Progenitor cell of endocrine pancreas (in vitro differentiated cells): Measurements from ENCODE around the gene CCL3. TPM values are rescaled to one million over a fixed set of nuclear protein-coding genes. Genes with fewer than 3 reads are reported as not detected.
"Not testable (repeated sequence)": the region's sequence is repeated elsewhere in the genome, so short reads cannot be mapped to it uniquely, and the experiment has no call there.

Experiments used
- DNase-seq: peaks from one replicate; pipeline ENCODE4 v3.0.0; 2021; ENCODE audit warnings: low spot score; ENCODE audit not compliant: unreplicated experiment
- H3K27ac Mint-ChIP-seq: 2 replicates; pipeline ENCODE4 v1.8.0; 2021; ENCODE audit warnings: mild to moderate bottlenecking, moderate library complexity, mixed read lengths
- H3K27me3 Mint-ChIP-seq: 2 replicates; pipeline ENCODE4 v1.8.0; 2021; ENCODE audit warnings: mixed read lengths
- H3K36me3 Mint-ChIP-seq: 2 replicates; pipeline ENCODE4 v1.8.0; 2022; ENCODE audit warnings: mixed read lengths; ENCODE audit not compliant: insufficient read depth
- H3K4me1 Mint-ChIP-seq: 2 replicates; pipeline ENCODE4 v1.8.0; 2021; ENCODE audit warnings: low read depth, mixed read lengths
- H3K4me3 Mint-ChIP-seq: 2 replicates; pipeline ENCODE4 v1.8.0; 2021; ENCODE audit warnings: low read depth, mild to moderate bottlenecking, moderate library complexity, mixed read lengths
- H3K9me3 Mint-ChIP-seq: 2 replicates; pipeline ENCODE4 v1.8.0; 2021; ENCODE audit warnings: low read depth, mixed read lengths
- CTCF ChIP-seq: fragments of 200-600 bp; sonication (generic); IDR thresholded peaks from one replicate; pipeline ENCODE4 v1.5.0; 2021; ENCODE audit warnings: antibody characterized with exemption, mild to moderate bottlenecking; ENCODE audit not compliant: unreplicated experiment
- total RNA-seq: library from RNA; stranded (reverse); gene quantifications from 2 replicates; pipeline ENCODE4 v1.2.1, GENCODE V29; 2021

The CCL3 gene
- total RNA-seq, 1 donor from 2014 or later = not detected

GRCh38 chr17:36120221-36120620, 30.3 kb upstream of the CCL3 start:
- Mint-ChIP-seq H3K4me1 (peaks cover 3% of the 10 kb centered on the region), H3K27ac (no peak overlapping the region), H3K27me3 (no peaks in the 10 kb centered on the region), H3K4me3 (no peak overlapping the region), H3K9me3 (no peaks in the 10 kb centered on the region), H3K36me3 (no peaks in the 10 kb centered on the region)
- TF ChIP-seq CTCF = no peak
- no peak for DNase-seq

- no peak overlapping the region for H3K27ac Mint-ChIP-seq
- DNase-seq = no peak
- no peak overlapping the region for H3K4me3 Mint-ChIP-seq
- peaks cover 3% of the 10 kb centered on the region for H3K4me1 Mint-ChIP-seq
- no peaks in the 10 kb centered on the region for H3K27me3 Mint-ChIP-seq
- H3K36me3 Mint-ChIP-seq = no peaks in the 10 kb centered on the region
- H3K9me3 Mint-ChIP-seq = no peaks in the 10 kb centered on the region
- no peak for TF ChIP-seq CTCF
Measured at GRCh38 chr17:36118477-36119353, 28.8 kb upstream of the CCL3 start.

- Mint-ChIP-seq H3K27ac (no peak overlapping the region), H3K4me1 (peaks cover 3% of the 10 kb centered on the region), H3K27me3 (no peaks in the 10 kb centered on the region), H3K36me3 (no peaks in the 10 kb centered on the region), H3K4me3 (no peak overlapping the region), H3K9me3 (peaks cover under 1% of the 10 kb centered on the region)
- DNase-seq = no peak
- TF ChIP-seq CTCF = no peak
Measured at GRCh38 chr17:36117505-36118382, 27.8 kb upstream of the CCL3 start.

GRCh38 chr17:36115649-36115977, 25.7 kb upstream of the CCL3 start:
- H3K27ac Mint-ChIP-seq = not testable (repeated sequence)

GRCh38 chr17:36114971-36115648, 25.2 kb upstream of the CCL3 start:
- not testable (repeated sequence) for H3K4me1 Mint-ChIP-seq, H3K36me3 Mint-ChIP-seq, DNase-seq, H3K27ac Mint-ChIP-seq, H3K4me3 Mint-ChIP-seq, H3K27me3 Mint-ChIP-seq
- H3K9me3 Mint-ChIP-seq = peaks cover 11% of the 10 kb centered on the region

More at GRCh38 chr17:36115649-36115977, 25.7 kb upstream of the CCL3 start:
- H3K27me3 Mint-ChIP-seq, H3K36me3 Mint-ChIP-seq, DNase-seq, H3K4me3 Mint-ChIP-seq, H3K4me1 Mint-ChIP-seq: not testable (repeated sequence)
- peaks cover 11% of the 10 kb centered on the region for H3K9me3 Mint-ChIP-seq

- H3K4me3 Mint-ChIP-seq, DNase-seq, H3K4me1 Mint-ChIP-seq, H3K27ac Mint-ChIP-seq, H3K36me3 Mint-ChIP-seq, H3K27me3 Mint-ChIP-seq: not testable (repeated sequence)
- peaks cover 11% of the 10 kb centered on the region for H3K9me3 Mint-ChIP-seq
Measured at GRCh38 chr17:36113131-36113530, 23.2 kb upstream of the CCL3 start.
